Gastroesophageal sphincter (tissue), 4 donors: ENCODE results near the gene TMEM144. TPM values are rescaled to one million over a fixed set of nuclear protein-coding genes. Genes with fewer than 3 reads are reported as not detected.

Source experiments
- ATAC-seq: fragments of 150-250 bp; one replicate; pipeline ENCODE4 v1.9.1; 2016; ENCODE audit warnings: mild to moderate bottlenecking, moderate library complexity
- H3K27ac ChIP-seq, 4 donors: fragments of 200-600 bp; sonication (generic) in 3 of 4; 1 replicate in 3 of 4; 2 replicates in 1 of 4; pipeline ENCODE4 v1.5.1; 2016 to 2019
- H3K27me3 ChIP-seq: fragments of 200-600 bp; sonication (generic); one replicate; pipeline ENCODE4 v1.5.1; 2019
- H3K36me3 ChIP-seq, 2 donors: fragments of 200-600 bp; sonication (generic); one replicate each; pipeline ENCODE4 v1.5.1; 2019; ENCODE audit warnings: control low read depth in 1 of 2
- H3K4me1 ChIP-seq, 3 donors: fragments of 200-600 bp; sonication (generic); 1 replicate in 2 of 3; 2 replicates in 1 of 3; pipeline ENCODE4 v1.5.1; 2016 to 2019; ENCODE audit warnings: control low read depth in 2 of 3
- H3K4me3 ChIP-seq, 2 donors: fragments of 200-600 bp; sonication (generic); one replicate each; pipeline ENCODE4 v1.5.1; 2019; ENCODE audit warnings: mild to moderate bottlenecking in 1 of 2, moderate library complexity in 1 of 2
- H3K9me3 ChIP-seq, 3 donors: fragments of 200-600 bp; sonication (generic); one replicate each; pipeline ENCODE4 v1.5.1; 2017 to 2019; ENCODE audit warnings: control low read depth in 2 of 3
- EP300 ChIP-seq: sonication (generic); formaldehyde crosslinking; IDR thresholded peaks from one replicate; pipeline ENCODE4 v1.6.1; 2017; ENCODE audit warnings: antibody characterized with exemption, mild to moderate bottlenecking
- POLR2A ChIP-seq, 2 donors: fragments of 450-650 bp; IDR thresholded peaks; one replicate each; pipeline ENCODE4 v1.6.1; 2017; ENCODE audit warnings: antibody characterized with exemption in 2 of 2, mild to moderate bottlenecking in 2 of 2, moderate library complexity in 1 of 2
- POLR2AphosphoS5 ChIP-seq: sonication (generic); formaldehyde crosslinking; IDR thresholded peaks from one replicate; pipeline ENCODE4 v1.6.1; 2017; ENCODE audit warnings: antibody characterized with exemption
- WGBS, 2 donors: methylation state at CpG; one replicate each; pipeline ENCODE4 v1.1.5; 2018; ENCODE audit warnings: low coverage in 1 of 2; 5-methylcytosine and 5-hydroxymethylcytosine counted together
- total RNA-seq, 4 donors: library from RNA; depleted of rRNA; stranded (reverse); fragments of >200 nt; gene quantifications; one replicate each; pipeline ENCODE4 v1.1.0, GENCODE V29; 2016
- TF ChIP-seq, protein P1 (sequence below), 4 experiments: fragments of 200-600 bp in 2 of 4; fragments of 450-650 bp in 2 of 4; sonication (generic) in 1 of 4; IDR thresholded peaks; one replicate each; pipeline ENCODE4 v1.5.1; 2017 to 2019; ENCODE audit warnings: antibody characterized with exemption in 4 of 4, mild to moderate bottlenecking in 2 of 4, moderate library complexity in 2 of 4

TMEM144 gene
- total RNA-seq, 4 donors from 2014 or later: 3.9 to 13.4 (median 6.3) TPM

- WGBS, 2 donors: 27 to 80% methylated on average over 2 to 3 of the region's 3 CpGs
- H3K36me3 ChIP-seq: no peaks in the 10 kb centered on the region
- H3K27ac ChIP-seq: no peak overlapping the region
- TF ChIP-seq, protein P1, sequence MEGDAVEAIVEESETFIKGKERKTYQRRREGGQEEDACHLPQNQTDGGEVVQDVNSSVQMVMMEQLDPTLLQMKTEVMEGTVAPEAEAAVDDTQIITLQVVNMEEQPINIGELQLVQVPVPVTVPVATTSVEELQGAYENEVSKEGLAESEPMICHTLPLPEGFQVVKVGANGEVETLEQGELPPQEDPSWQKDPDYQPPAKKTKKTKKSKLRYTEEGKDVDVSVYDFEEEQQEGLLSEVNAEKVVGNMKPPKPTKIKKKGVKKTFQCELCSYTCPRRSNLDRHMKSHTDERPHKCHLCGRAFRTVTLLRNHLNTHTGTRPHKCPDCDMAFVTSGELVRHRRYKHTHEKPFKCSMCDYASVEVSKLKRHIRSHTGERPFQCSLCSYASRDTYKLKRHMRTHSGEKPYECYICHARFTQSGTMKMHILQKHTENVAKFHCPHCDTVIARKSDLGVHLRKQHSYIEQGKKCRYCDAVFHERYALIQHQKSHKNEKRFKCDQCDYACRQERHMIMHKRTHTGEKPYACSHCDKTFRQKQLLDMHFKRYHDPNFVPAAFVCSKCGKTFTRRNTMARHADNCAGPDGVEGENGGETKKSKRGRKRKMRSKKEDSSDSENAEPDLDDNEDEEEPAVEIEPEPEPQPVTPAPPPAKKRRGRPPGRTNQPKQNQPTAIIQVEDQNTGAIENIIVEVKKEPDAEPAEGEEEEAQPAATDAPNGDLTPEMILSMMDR (IDR thresholded peaks at IDR 0.05): no peak
- TF ChIP-seq POLR2AphosphoS5 (no peak), POLR2A (IDR thresholded peaks at IDR 0.05) (no peak), EP300 (no peak)
- H3K4me3 ChIP-seq: no peak overlapping the region
- no peaks in the 10 kb centered on the region for H3K4me1 ChIP-seq
- peaks cover 0 to 9% (median 0%) of the 10 kb centered on the region in 3 donors for H3K9me3 ChIP-seq
- no peak for ATAC-seq
- no peaks in the 10 kb centered on the region for H3K27me3 ChIP-seq
Observed at GRCh38 chr4:158297866-158298265, 87.6 kb downstream of the TMEM144 start.

DNA sequence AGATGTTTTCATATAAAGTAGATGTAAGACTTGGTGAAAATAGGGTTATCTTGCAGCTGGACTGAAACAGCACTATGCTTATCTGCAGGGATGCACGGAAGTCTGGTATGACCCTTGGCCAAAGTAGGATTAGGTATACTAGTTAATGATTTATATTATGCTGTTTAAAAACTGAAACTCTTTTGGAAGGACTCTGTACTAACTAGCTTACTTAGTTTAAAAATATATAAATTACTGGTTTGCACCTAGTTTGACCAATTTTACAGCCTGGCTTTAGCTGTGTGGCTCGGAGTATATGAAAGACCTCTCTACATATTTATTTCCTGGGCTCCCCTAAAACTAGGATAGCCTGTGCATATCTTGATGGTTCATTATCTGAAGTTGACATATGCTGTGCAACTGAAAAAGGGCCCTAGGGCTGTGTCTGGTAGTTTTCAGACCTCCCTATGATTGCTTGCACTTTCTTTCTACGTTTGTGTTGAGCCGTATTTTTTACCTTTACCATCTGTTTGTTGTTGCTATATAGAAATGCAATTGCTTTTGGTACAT is 89.2 kb downstream of the TMEM144 start:
- no peaks in the 10 kb centered on the region for H3K27me3 ChIP-seq
- no peaks in the 10 kb centered on the region for H3K4me1 ChIP-seq
- no peak overlapping the region for H3K27ac ChIP-seq
- no peaks in the 10 kb centered on the region for H3K36me3 ChIP-seq
- 45 to 76% methylated on average over 4 of the region's 4 CpGs for WGBS, 2 donors
- no peak for ATAC-seq
- no peak for TF ChIP-seq POLR2AphosphoS5
- TF ChIP-seq, protein P1 (IDR thresholded peaks at IDR 0.05): no peak
- no peak for TF ChIP-seq EP300
- TF ChIP-seq POLR2A (IDR thresholded peaks at IDR 0.05): no peak
- H3K9me3 ChIP-seq: no peaks in the 10 kb centered on the region
- no peak overlapping the region for H3K4me3 ChIP-seq

DNA sequence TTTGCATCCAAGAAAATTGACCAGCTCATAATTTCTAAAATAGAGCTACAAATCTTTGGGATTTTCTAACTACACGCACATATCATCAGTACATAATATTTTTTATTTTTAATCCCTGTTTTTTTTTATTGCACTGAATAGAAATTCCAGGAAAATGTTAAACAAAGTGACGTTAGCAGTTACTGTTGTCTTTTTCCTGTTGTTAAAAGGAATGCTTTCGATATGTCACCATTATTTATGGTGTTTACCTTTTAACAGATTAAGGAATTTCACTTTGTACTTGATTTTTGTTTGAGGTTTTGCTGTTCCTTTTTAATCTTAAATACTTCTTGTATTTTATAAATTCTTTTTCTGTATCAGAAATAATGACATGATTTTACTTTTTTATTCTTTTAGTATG is 89.7 kb downstream of the TMEM144 start:
- Histone ChIP-seq H3K27ac (no peak overlapping the region), H3K4me3 (no peak overlapping the region), H3K36me3 (no peaks in the 10 kb centered on the region), H3K4me1 (no peaks in the 10 kb centered on the region), H3K27me3 (no peaks in the 10 kb centered on the region), H3K9me3 (no peaks in the 10 kb centered on the region)
- 45 to 49% methylated on average over 3 of the region's 3 CpGs for WGBS, 2 donors
- TF ChIP-seq, protein P1 (IDR thresholded peaks at IDR 0.05): no peak
- no peak for TF ChIP-seq POLR2AphosphoS5
- no peak for TF ChIP-seq POLR2A (IDR thresholded peaks at IDR 0.05)
- TF ChIP-seq EP300: no peak
- ATAC-seq: no peak

- Histone ChIP-seq H3K4me3 (no peak overlapping the region), H3K36me3 (no peaks in the 10 kb centered on the region), H3K27ac (no peak overlapping the region), H3K9me3 (no peaks in the 10 kb centered on the region), H3K4me1 (no peaks in the 10 kb centered on the region), H3K27me3 (no peaks in the 10 kb centered on the region)
- 65 to 69% methylated on average over 2 of the region's 2 CpGs for WGBS, 2 donors
- no peak for ATAC-seq
- no peak for TF ChIP-seq POLR2A (IDR thresholded peaks at IDR 0.05)
- TF ChIP-seq, protein P1 (IDR thresholded peaks at IDR 0.05): no peak
Observed at GRCh38 chr4:158302076-158302866, 92.0 kb downstream of the TMEM144 start.

DNA sequence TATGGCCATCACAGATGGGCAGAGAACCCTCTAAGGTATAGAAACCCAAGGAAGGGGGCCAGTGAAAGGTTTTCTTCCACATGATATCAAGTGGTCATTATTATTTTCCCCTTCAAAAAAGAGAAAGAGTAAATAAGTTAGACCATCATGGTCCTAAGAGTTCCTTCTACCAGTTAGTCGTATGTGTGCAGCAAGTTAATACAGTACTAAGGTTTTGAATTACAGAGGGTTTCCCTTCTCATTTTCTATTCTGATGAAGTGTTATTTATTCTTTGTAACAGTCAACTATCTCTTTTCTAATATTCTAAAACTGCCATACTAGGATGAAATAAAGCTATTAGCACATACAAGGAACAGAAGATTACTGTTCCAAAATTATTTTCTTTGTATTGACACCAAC is 94.4 kb downstream of the TMEM144 start:
- no peak overlapping the region for H3K27ac ChIP-seq
- no peak for ATAC-seq
- H3K4me3 ChIP-seq: no peak overlapping the region
- no peaks in the 10 kb centered on the region for H3K27me3 ChIP-seq
- H3K4me1 ChIP-seq: no peaks in the 10 kb centered on the region
- TF ChIP-seq EP300: no peak
- TF ChIP-seq, protein P1 (IDR thresholded peaks at IDR 0.05): no peak
- no peak for TF ChIP-seq POLR2AphosphoS5
- no peak for TF ChIP-seq POLR2A (IDR thresholded peaks at IDR 0.05)
- no peaks in the 10 kb centered on the region for H3K36me3 ChIP-seq
- 38 to 56% methylated on average over 1 of the region's 1 CpG for WGBS, 2 donors
- peaks cover 0 to 6% (median 0%) of the 10 kb centered on the region in 3 donors for H3K9me3 ChIP-seq
